AG04450 (cell line): ENCODE measurements around the gene PLCG2. TPM values are rescaled to one million over a fixed set of nuclear protein-coding genes. Genes with fewer than 3 reads are reported as not detected.

Experiments used
- CTCF ChIA-PET: fragments of 300-600, 350-600 bp; formaldehyde crosslinking; extraction: SDS; loops from one replicate; lab custom pipeline; 2022; ENCODE audit warnings: antibody characterized with exemption, inconsistent platforms; lab: Charles Lee
- POLR2A ChIA-PET: fragments of 350-600 bp; formaldehyde crosslinking; extraction: SDS; loops from one replicate; lab custom pipeline; 2021; ENCODE audit warnings: antibody characterized with exemption, inconsistent platforms; lab: Yijun Ruan, JAX
- DNase-seq: peaks from one replicate; pipeline ENCODE4 v3.0.0-alpha.2; 2011; ENCODE audit warnings: low read depth, low spot score
- H3K27ac ChIP-seq: one replicate; pipeline ENCODE4 v1.5.1; 2012; ENCODE audit warnings: low read depth, low read length, control low read depth
- H3K27me3 ChIP-seq: one replicate; pipeline ENCODE4 v1.6.0; 2012; ENCODE audit warnings: low read length; ENCODE audit not compliant: control insufficient read depth, insufficient read depth
- H3K4me3 ChIP-seq: 2 replicates; pipeline ENCODE4 v1.5.1; 2011; ENCODE audit warnings: mild to moderate bottlenecking, low read depth, low read length, control low read depth
- H3K9me3 ChIP-seq: 2 replicates; pipeline ENCODE4 v1.5.1; 2012; ENCODE audit warnings: low read length; ENCODE audit not compliant: control insufficient read depth, insufficient read depth
- CTCF ChIP-seq: IDR thresholded peaks from 2 replicates; pipeline ENCODE4 v1.5.1; 2011; ENCODE audit warnings: low read depth, low read length, control low read depth, inconsistent platforms
- polyA plus RNA-seq: library from polyadenylated mRNA; depleted of rRNA; stranded (reverse); fragments of >200 nt; gene quantifications from 2 replicates; pipeline ENCODE4 v1.2.3, GENCODE V29; 2011

Gene PLCG2
- polyA plus RNA-seq, 1 experiment: 0.16 TPM

DNA sequence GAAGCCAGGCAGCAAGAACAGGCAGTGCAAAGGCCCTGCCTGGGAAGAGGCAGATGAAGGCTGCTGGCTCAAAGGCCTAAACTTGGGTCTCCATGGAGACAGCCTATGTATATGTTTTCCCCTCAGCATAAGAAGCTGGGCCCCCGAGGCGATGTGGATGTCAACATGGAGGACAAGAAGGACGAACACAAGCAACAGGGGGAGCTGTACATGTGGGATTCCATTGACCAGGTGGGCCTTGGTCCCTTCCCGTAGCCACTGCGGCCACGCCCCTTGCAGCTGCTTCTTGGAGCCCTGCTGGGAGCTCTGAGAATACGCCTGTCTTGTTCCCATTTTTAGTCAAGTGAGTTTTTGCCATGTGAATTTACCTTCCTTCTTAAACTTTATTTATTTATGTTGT lies 126.2 kb downstream of the PLCG2 start:
- Histone ChIP-seq H3K9me3 (no peaks in the 10 kb centered on the region; the same call in 1 of the 2 replicates), H3K27me3 (no peaks in the 10 kb centered on the region), H3K4me3 (no peak overlapping the region), H3K27ac (no peak overlapping the region)
- DNase-seq: no peak
- ChIA-PET CTCF (interaction anchor here (1.2 kb wide), 1 partner anchor 19 kb away, joined by 3 read pairs; no protein-coding TSS in a partner anchor), POLR2A (no interaction called here)
- no peak for TF ChIP-seq CTCF

DNA sequence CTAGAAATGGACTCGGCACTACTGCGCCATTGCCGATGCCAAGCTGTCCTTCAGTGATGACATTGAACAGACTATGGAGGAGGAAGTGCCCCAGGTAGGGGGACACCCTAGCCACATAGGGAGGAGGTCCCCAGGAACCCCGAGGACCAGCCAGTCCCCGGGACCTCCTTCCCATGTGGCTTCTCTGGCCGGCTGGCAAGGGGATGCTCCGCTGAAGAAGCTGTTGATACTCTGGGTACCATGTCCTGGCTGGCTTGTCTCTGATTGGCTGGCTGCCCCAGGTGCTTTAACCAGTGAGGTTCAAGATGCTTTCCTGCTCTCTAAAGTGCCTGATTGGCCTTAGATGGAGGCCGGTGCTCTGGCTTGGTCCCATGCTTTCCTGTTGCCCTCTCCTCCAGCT lies 128.6 kb downstream of the PLCG2 start:
- ChIA-PET CTCF (no interaction called here), POLR2A (no interaction called here)
- H3K27ac ChIP-seq: no peak overlapping the region
- no peak for TF ChIP-seq CTCF
- no peak overlapping the region for H3K4me3 ChIP-seq
- H3K9me3 ChIP-seq: no peaks in the 10 kb centered on the region; the same call in 1 of the 2 replicates
- no peaks in the 10 kb centered on the region for H3K27me3 ChIP-seq
- no peak for DNase-seq

GRCh38 chr16:81908466-81909262 lies 129.6 kb downstream of the PLCG2 start:
- no peak overlapping the region for H3K27ac ChIP-seq
- H3K9me3 ChIP-seq: no peaks in the 10 kb centered on the region; the same call in 1 of the 2 replicates
- ChIA-PET POLR2A (no interaction called here), CTCF (no interaction called here)
- H3K4me3 ChIP-seq: no peak overlapping the region
- TF ChIP-seq CTCF: no peak
- no peaks in the 10 kb centered on the region for H3K27me3 ChIP-seq
- DNase-seq: no peak

DNA sequence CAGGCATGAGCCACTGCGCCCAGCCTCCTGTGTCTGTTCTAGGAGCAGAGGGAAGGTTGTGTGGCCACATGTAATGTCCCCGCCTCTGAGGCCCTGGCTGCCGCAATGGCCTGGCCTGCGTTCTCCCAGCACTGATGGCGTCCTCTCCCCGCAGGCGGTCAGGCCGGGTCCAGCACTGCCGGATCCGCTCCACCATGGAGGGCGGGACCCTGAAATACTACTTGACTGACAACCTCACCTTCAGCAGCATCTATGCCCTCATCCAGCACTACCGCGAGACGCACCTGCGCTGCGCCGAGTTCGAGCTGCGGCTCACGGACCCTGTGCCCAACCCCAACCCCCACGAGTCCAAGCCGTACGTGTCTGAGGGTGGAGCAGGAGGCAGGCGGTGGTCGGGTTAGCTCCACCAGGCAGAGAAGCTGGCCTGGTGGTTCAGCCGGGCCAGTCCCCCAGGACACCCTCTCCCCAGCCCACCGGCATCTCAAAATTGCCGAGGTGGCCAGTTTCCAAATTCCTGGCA lies 131.3 kb downstream of the PLCG2 start:
- H3K9me3 ChIP-seq: no peaks in the 10 kb centered on the region; the same call in 1 of the 2 replicates
- no peak overlapping the region for H3K4me3 ChIP-seq
- H3K27me3 ChIP-seq: no peaks in the 10 kb centered on the region
- POLR2A ChIA-PET: no interaction called here
- CTCF ChIA-PET: no interaction called here
- no peak for TF ChIP-seq CTCF
- DNase-seq: no peak
- H3K27ac ChIP-seq: no peak overlapping the region

- no peak overlapping the region for H3K27ac ChIP-seq
- POLR2A ChIA-PET: no interaction called here
- CTCF ChIA-PET: no interaction called here
- H3K4me3 ChIP-seq: no peak overlapping the region
- no peak for DNase-seq
- TF ChIP-seq CTCF: no peak
- no peaks in the 10 kb centered on the region for H3K27me3 ChIP-seq
- H3K9me3 ChIP-seq: no peaks in the 10 kb centered on the region; the same call in 1 of the 2 replicates
Observed at GRCh38 chr16:81912395-81912794, 133.3 kb downstream of the PLCG2 start.
